ENCODE results near the gene C10orf90.

Gene C10orf90

GRCh38 chr10:126565441-126565840 lies 105.1 kb downstream of the C10orf90 start:
- TF ChIP-seq TEAD4 (IDR thresholded peaks at IDR 0.05), result no peak
- no peak for TF ChIP-seq EGR1 (IDR thresholded peaks at IDR 0.05)
- TF ChIP-seq ZBTB7A (IDR thresholded peaks at IDR 0.05; ENCODE audit: low read depth), result no peak
- TF ChIP-seq CEBPB (IDR thresholded peaks at IDR 0.05), result no peak
- no peak for TF ChIP-seq MAX (IDR thresholded peaks at IDR 0.05)

- TF ChIP-seq FOXM1 (IDR thresholded peaks at IDR 0.05; ENCODE audit: borderline replicate concordance, low read depth) (no peak), ZBTB7A (IDR thresholded peaks at IDR 0.05; ENCODE audit: low read depth) (no peak), RAD21 (IDR thresholded peaks at IDR 0.05; ENCODE audit: low read depth) (no peak), EGR1 (IDR thresholded peaks at IDR 0.05) (no peak), TCF12 (IDR thresholded peaks at IDR 0.05; ENCODE audit: low read depth) (no peak), EP300 (IDR thresholded peaks at IDR 0.05; ENCODE audit: borderline replicate concordance) (no peak)
Observed at GRCh38 chr10:126564326-126564888, 106.1 kb downstream of the C10orf90 start.

GRCh38 chr10:126563361-126563760 lies 107.1 kb downstream of the C10orf90 start:
- TF ChIP-seq MAX (IDR thresholded peaks at IDR 0.05), result no peak
- TF ChIP-seq TAF1 (IDR thresholded peaks at IDR 0.05; ENCODE audit: low read depth), result no peak
- no peak for TF ChIP-seq EP300 (IDR thresholded peaks at IDR 0.05; ENCODE audit: borderline replicate concordance)
- no peak for TF ChIP-seq FOXM1 (IDR thresholded peaks at IDR 0.05; ENCODE audit: borderline replicate concordance, low read depth)
- no peak for TF ChIP-seq EGR1 (IDR thresholded peaks at IDR 0.05)
- no peak for TF ChIP-seq YY1 (IDR thresholded peaks at IDR 0.05; ENCODE audit: low read depth)
- TF ChIP-seq USF1 (IDR thresholded peaks at IDR 0.05), result no peak
- no peak for TF ChIP-seq REST (IDR thresholded peaks at IDR 0.05; ENCODE audit: low read depth)
- no peak for TF ChIP-seq CEBPB (IDR thresholded peaks at IDR 0.05)
- TF ChIP-seq CREB1 (IDR thresholded peaks at IDR 0.05; ENCODE audit: low read depth), result no peak
- TF ChIP-seq TCF12 (IDR thresholded peaks at IDR 0.05; ENCODE audit: low read depth), result no peak
- TF ChIP-seq NFIC (IDR thresholded peaks at IDR 0.05), result no peak
- no peak for TF ChIP-seq RAD21 (IDR thresholded peaks at IDR 0.05; ENCODE audit: low read depth)
- TF ChIP-seq TEAD4 (IDR thresholded peaks at IDR 0.05), result no peak
- TF ChIP-seq ZBTB7A (IDR thresholded peaks at IDR 0.05; ENCODE audit: low read depth), result no peak

- TF ChIP-seq EP300 (IDR thresholded peaks at IDR 0.05; ENCODE audit: borderline replicate concordance), result no peak
- no peak for TF ChIP-seq MAX (IDR thresholded peaks at IDR 0.05)
- TF ChIP-seq TCF12 (IDR thresholded peaks at IDR 0.05; ENCODE audit: low read depth), result no peak
- no peak for TF ChIP-seq RAD21 (IDR thresholded peaks at IDR 0.05; ENCODE audit: low read depth)
- TF ChIP-seq CREB1 (IDR thresholded peaks at IDR 0.05; ENCODE audit: low read depth), result no peak
- TF ChIP-seq EGR1 (IDR thresholded peaks at IDR 0.05), result no peak
- TF ChIP-seq TAF1 (IDR thresholded peaks at IDR 0.05; ENCODE audit: low read depth), result no peak
- no peak for TF ChIP-seq REST (IDR thresholded peaks at IDR 0.05; ENCODE audit: low read depth)
- TF ChIP-seq ZBTB7A (IDR thresholded peaks at IDR 0.05; ENCODE audit: low read depth), result no peak
Observed at GRCh38 chr10:126561921-126562680, 108.4 kb downstream of the C10orf90 start.

GRCh38 chr10:126561294-126561920 lies 109.1 kb downstream of the C10orf90 start:
- TF ChIP-seq TAF1 (IDR thresholded peaks at IDR 0.05; ENCODE audit: low read depth) (no peak), NFIC (IDR thresholded peaks at IDR 0.05) (no peak)

- TF ChIP-seq FOXM1 (IDR thresholded peaks at IDR 0.05; ENCODE audit: borderline replicate concordance, low read depth), result no peak
- TF ChIP-seq NFIC (IDR thresholded peaks at IDR 0.05), result no peak
- TF ChIP-seq MAX (IDR thresholded peaks at IDR 0.05), result no peak
- TF ChIP-seq YY1 (IDR thresholded peaks at IDR 0.05; ENCODE audit: low read depth), result no peak
- TF ChIP-seq USF1 (IDR thresholded peaks at IDR 0.05), result no peak
- no peak for TF ChIP-seq TCF12 (IDR thresholded peaks at IDR 0.05; ENCODE audit: low read depth)
- no peak for TF ChIP-seq CREB1 (IDR thresholded peaks at IDR 0.05; ENCODE audit: low read depth)
- TF ChIP-seq TAF1 (IDR thresholded peaks at IDR 0.05; ENCODE audit: low read depth), result no peak
- no peak for TF ChIP-seq RAD21 (IDR thresholded peaks at IDR 0.05; ENCODE audit: low read depth)
- no peak for TF ChIP-seq ZBTB7A (IDR thresholded peaks at IDR 0.05; ENCODE audit: low read depth)
- no peak for TF ChIP-seq CEBPB (IDR thresholded peaks at IDR 0.05)
- TF ChIP-seq EP300 (IDR thresholded peaks at IDR 0.05; ENCODE audit: borderline replicate concordance), result no peak
- no peak for TF ChIP-seq EGR1 (IDR thresholded peaks at IDR 0.05)
Observed at GRCh38 chr10:126558881-126559280, 111.6 kb downstream of the C10orf90 start.

Data from Ishikawa (cell line).